GM06990 (cell line): Measurements from ENCODE around the gene GMPR2.

Experiments used
- DNase-seq: peaks from one replicate; pipeline ENCODE4 v3.0.0-alpha.2; 2011; ENCODE audit not compliant: insufficient read length; ENCODE audit errors: extremely low read depth
- H3K27me3 ChIP-seq: replicated peaks from 2 replicates; pipeline ENCODE4 v1.6.0; 2011; ENCODE audit warnings: low read length; ENCODE audit not compliant: control insufficient read depth, insufficient read depth
- H3K36me3 ChIP-seq: 2 replicates; pipeline ENCODE4 v1.5.1; 2011; ENCODE audit warnings: low read length; ENCODE audit not compliant: control insufficient read depth, insufficient read depth
- H3K4me3 ChIP-seq: replicated peaks from 2 replicates; pipeline ENCODE4 v1.5.1; 2011; ENCODE audit warnings: low read depth, mild to moderate bottlenecking, control low read depth, low read length
- TF ChIP-seq, protein P1 (sequence below): IDR thresholded peaks from 2 replicates; pipeline ENCODE4 v1.5.1; 2011; ENCODE audit warnings: low read length, control low read depth, mild to moderate bottlenecking, inconsistent platforms; ENCODE audit not compliant: insufficient read depth, poor library complexity, severe bottlenecking

Gene GMPR2

DNA sequence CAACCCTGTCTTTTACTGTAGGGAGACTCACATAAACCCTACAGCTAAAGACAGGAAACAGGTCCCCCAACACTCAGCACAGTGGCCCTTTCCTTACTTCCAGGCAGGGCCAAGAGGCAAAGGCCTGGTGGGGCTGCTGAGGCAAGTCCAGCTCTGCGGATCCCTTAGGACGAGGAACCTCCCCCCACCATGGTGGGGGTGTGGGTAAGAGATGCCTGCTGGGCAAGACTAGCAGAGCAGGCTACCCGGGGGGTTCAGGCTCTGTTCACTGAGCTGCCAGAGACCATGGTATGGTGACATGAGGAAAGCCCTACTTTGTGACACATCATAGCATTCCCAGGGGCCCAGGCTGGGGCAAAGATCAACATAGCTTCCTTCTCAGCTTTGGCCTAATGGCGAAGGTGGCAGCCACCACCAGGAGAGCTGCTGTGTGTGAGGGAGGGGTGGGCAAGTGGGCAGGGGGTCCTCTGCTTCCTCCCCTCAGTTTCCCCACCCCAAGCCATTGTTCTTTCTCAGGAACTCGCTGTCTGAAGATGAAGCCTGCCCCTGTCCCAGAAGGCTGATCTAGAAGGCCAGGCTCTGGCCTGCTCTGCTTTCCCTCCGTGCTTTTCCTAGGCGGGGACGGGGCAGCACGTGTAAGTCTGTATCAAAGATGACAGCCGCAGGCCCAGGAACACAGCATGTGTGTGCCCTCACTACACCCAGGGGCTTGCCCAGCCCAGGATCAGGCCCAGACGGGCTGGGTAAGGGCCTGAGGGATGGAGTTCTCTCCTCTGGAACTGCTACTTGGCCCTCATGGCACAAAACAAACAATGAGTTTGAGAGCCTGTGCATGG, 19.8 kb downstream of the GMPR2 start:
- TF ChIP-seq, protein P1, sequence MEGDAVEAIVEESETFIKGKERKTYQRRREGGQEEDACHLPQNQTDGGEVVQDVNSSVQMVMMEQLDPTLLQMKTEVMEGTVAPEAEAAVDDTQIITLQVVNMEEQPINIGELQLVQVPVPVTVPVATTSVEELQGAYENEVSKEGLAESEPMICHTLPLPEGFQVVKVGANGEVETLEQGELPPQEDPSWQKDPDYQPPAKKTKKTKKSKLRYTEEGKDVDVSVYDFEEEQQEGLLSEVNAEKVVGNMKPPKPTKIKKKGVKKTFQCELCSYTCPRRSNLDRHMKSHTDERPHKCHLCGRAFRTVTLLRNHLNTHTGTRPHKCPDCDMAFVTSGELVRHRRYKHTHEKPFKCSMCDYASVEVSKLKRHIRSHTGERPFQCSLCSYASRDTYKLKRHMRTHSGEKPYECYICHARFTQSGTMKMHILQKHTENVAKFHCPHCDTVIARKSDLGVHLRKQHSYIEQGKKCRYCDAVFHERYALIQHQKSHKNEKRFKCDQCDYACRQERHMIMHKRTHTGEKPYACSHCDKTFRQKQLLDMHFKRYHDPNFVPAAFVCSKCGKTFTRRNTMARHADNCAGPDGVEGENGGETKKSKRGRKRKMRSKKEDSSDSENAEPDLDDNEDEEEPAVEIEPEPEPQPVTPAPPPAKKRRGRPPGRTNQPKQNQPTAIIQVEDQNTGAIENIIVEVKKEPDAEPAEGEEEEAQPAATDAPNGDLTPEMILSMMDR = no peak
- no peak for DNase-seq
- H3K4me3 ChIP-seq = no peak overlapping the region
- peaks cover 12% of the 10 kb centered on the region for H3K36me3 ChIP-seq
- H3K27me3 ChIP-seq = no peaks in the 10 kb centered on the region

- TF ChIP-seq, protein P1 = no peak
- DNase-seq = no peak
- Histone ChIP-seq H3K36me3 (peaks cover 12% of the 10 kb centered on the region), H3K4me3 (no peak overlapping the region), H3K27me3 (no peaks in the 10 kb centered on the region)
Measured at GRCh38 chr14:24253936-24254335, 21.2 kb downstream of the GMPR2 start.

DNA sequence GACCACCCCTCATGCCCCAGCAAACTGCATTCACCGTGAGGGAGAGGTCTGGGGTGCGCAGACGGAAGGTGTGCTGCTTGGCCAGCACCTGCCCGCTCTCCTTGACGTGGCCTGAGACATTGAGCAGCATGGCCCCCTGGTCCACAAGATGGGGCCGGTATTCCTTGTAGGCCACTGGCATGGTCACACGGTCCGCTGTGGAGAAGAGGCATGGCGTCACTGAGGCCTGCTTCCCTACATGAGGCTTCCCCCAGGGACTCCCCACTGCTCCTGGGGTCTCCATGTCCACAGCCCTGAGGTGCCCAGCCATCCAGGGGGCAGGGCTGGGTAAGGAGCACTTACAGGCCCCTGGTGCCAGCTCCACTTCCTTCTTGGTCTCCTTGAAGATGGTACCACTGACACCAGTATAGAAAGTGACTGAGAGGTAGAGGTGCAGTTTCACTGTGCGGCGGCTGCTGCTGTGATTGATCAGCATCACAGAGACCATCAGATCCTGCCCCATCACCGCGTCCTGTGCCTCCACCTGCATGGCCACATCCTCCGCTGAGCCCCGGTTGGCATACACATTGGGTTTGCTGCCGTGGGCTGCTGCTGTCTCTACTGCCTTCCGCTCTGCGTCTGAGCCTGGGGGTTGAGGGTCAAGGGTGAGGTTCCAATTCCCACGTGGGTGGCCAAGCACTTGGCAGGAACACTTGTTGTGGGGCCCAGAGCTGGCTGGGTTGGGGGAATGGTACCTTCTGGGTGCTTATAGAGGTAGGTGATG, 22.1 kb downstream of the GMPR2 start:
- peaks cover 12% of the 10 kb centered on the region for H3K36me3 ChIP-seq
- no peaks in the 10 kb centered on the region for H3K27me3 ChIP-seq
- no peak overlapping the region for H3K4me3 ChIP-seq
- DNase-seq = no peak
- TF ChIP-seq, protein P1 = no peak

DNA sequence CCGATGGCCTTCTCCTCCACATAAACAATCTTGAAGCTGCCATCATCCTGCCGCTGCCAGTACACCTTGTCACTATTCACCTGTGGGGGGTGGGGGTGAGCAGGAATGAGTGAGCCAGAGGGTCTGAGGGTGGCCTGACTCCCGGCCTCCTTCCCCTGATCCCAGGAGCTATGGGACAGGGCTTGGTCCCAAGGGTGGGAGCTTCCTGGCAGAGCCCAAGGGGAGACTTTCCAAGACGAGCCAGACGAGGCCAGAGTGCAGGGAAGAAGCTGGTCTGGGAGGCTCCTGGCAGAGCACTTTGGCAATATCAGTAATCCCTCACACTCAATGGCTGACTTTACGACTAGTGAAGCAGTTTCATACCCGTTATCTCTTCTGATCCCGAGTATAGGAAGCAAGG, 22.7 kb downstream of the GMPR2 start:
- no peaks in the 10 kb centered on the region for H3K27me3 ChIP-seq
- TF ChIP-seq, protein P1 = no peak
- H3K4me3 ChIP-seq = no peak overlapping the region
- H3K36me3 ChIP-seq = peaks cover 14% of the 10 kb centered on the region
- DNase-seq = no peak

DNA sequence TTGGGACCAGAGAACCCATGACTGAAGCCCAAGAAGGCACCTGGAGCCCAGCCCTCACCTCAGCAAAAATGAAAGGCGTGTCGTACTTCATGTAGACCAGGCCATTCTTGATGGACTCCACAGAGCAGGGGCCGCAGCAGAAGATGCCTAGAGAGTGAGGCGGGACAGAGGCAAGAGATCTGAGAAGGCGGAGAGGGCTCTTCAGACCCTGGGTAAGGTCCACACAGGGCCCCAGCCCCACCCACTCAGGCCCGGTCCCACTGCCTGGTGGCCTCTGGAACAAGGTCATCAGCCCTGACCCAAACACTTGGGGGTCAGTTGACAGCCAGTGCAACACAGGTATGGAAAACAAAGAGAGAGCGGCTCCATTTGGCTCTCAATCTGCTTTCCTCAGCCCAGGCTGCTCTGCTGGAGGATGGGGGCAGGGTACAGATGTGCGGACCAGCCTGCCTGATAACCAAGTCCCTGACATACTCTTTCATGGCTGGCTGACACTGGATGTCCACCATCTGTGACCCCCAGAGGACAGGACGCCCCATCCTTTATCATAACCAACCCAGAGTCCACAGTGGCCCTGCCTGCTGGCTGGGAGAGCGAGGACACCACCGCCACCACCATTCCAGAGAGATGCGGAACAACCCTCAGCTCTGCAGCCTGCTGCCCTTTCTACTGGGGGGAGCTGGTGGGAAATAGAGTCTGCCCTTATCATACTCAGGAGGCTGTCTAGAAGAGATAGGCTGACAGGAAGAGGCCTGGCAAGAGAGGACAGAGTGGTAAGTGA, 23.4 kb downstream of the GMPR2 start:
- no peak for DNase-seq
- Histone ChIP-seq H3K27me3 (no peaks in the 10 kb centered on the region), H3K4me3 (no peak overlapping the region), H3K36me3 (peaks cover 14% of the 10 kb centered on the region)
- TF ChIP-seq, protein P1 = no peak
